GM12878 (cell line): ENCODE data around the gene POLD2. TPM values are rescaled to one million over a fixed set of nuclear protein-coding genes. Genes with fewer than 3 reads are reported as not detected.

ENCODE experiments used
- ATAC-seq: fragments of 200-7000 bp; cut with Tn5 transposase; 3 replicates; pipeline ENCODE4 v1.9.1; 2020; ENCODE audit warnings: mild to moderate bottlenecking, moderate library complexity
- BruUV-seq: library from RNA; stranded (reverse); fragments of 400-500 nt; replicated peaks from 2 replicates; lab custom pipeline; 2021; lab: Mats Ljungman, UMichigan
- CTCF ChIA-PET: fragments of 300-600 bp; sonication (Branson Sonifier 250); formaldehyde crosslinking; extraction: SDS; loops from one replicate; lab custom pipeline; 2021; ENCODE audit warnings: inconsistent platforms; lab: Yijun Ruan, JAX
- POLR2A ChIA-PET: fragments of 350-600 bp; formaldehyde crosslinking; extraction: SDS; loops from one replicate; lab custom pipeline; 2021; ENCODE audit warnings: inconsistent platforms; lab: Charles Lee
- RAD21 ChIA-PET: fragments of 300-600 bp; sonication (Branson Sonifier 250); formaldehyde crosslinking; loops from one replicate; lab custom pipeline; 2023; ENCODE audit warnings: antibody characterized with exemption; ENCODE audit not compliant: unreplicated experiment; lab: Charles Lee
- SMC1A ChIA-PET: fragments of 300-600 bp; sonication (Branson Sonifier 250); formaldehyde crosslinking; loops from one replicate; lab custom pipeline; 2023; ENCODE audit not compliant: unreplicated experiment, uncharacterized antibody; lab: Charles Lee
- DNase-seq: peaks from one replicate; pipeline ENCODE4 v3.0.0-alpha.2; 2011; ENCODE audit warnings: low read depth, low spot score
- FAIRE-seq: peaks from 3 replicates; lab custom pipeline; 2011; peaks lifted over from hg19 to GRCh38; lab: Jason Lieb, UNC
- H2AFZ ChIP-seq: 2 replicates; pipeline ENCODE4 v1.6.0; 2011; ENCODE audit warnings: low read depth, low read length, control low read depth; ENCODE audit not compliant: control insufficient read depth
- H3K27ac ChIP-seq: 2 replicates; pipeline ENCODE4 v1.5.1; 2011; ENCODE audit warnings: control low read depth; ENCODE audit not compliant: control insufficient read depth, insufficient read depth
- H3K27me3 ChIP-seq, 2 experiments: replicated peaks in 1 of 2; 2 replicates each; pipeline versions ENCODE4 v1.6.0 to v1.6.1; 2011; ENCODE audit warnings: low read length in 1 of 2; ENCODE audit not compliant: control insufficient read depth in 2 of 2, insufficient read depth in 2 of 2
- H3K36me3 ChIP-seq, 2 experiments: 2 replicates each; pipeline ENCODE4 v1.5.1; 2011; ENCODE audit warnings: low read length in 1 of 2; ENCODE audit not compliant: control insufficient read depth in 2 of 2, insufficient read depth in 2 of 2
- H3K4me1 ChIP-seq: 2 replicates; pipeline ENCODE4 v1.6.1; 2011; ENCODE audit warnings: mild to moderate bottlenecking, low read length, moderate library complexity, mixed read lengths; ENCODE audit not compliant: control insufficient read depth, insufficient read depth
- H3K4me2 ChIP-seq: 2 replicates; pipeline ENCODE4 v1.6.0; 2011; ENCODE audit warnings: control low read depth; ENCODE audit not compliant: control insufficient read depth, insufficient read depth
- H3K4me3 ChIP-seq: fragments of 200-600 bp; sonication (generic); 2 replicates; pipeline ENCODE4 v1.5.1; 2016
- H3K79me2 ChIP-seq: 2 replicates; pipeline ENCODE4 v1.6.0; 2011; ENCODE audit warnings: low read length; ENCODE audit not compliant: control insufficient read depth, insufficient read depth
- H3K9ac ChIP-seq: 2 replicates; pipeline ENCODE4 v1.8.0; 2011; ENCODE audit warnings: low read length, control low read depth, mixed read lengths; ENCODE audit not compliant: control insufficient read depth, insufficient read depth
- H3K9me3 ChIP-seq: replicated peaks from 3 replicates; pipeline ENCODE4 v1.5.1; 2011; ENCODE audit warnings: mild to moderate bottlenecking, low read length; ENCODE audit not compliant: control insufficient read depth, insufficient read depth
- H4K20me1 ChIP-seq: 2 replicates; pipeline ENCODE4 v1.6.0; 2011; ENCODE audit not compliant: control insufficient read depth, insufficient read depth
- CEBPZ ChIP-seq: fragments of 150-350 bp; IDR thresholded peaks from 2 replicates; pipeline ENCODE4 v1.6.1; 2016; ENCODE audit warnings: low read depth, low read length
- ELK1 ChIP-seq: IDR thresholded peaks from 2 replicates; pipeline ENCODE4 v1.6.1; 2012; ENCODE audit warnings: low read depth, low read length, improper control_type of control experiment
- FOXK2 ChIP-seq: fragments of 450-650 bp; IDR thresholded peaks from 2 replicates; pipeline ENCODE4 v1.6.1; 2017; ENCODE audit warnings: mild to moderate bottlenecking, moderate library complexity
- JUND ChIP-seq: IDR thresholded peaks from 2 replicates; pipeline ENCODE4 v1.6.1; 2012; ENCODE audit warnings: low read depth, mild to moderate bottlenecking, low read length, improper control_type of control experiment, moderate library complexity
- KAT2A ChIP-seq: conservative IDR thresholded peaks from 2 replicates; pipeline ENCODE4 v1.6.1; 2011; ENCODE audit warnings: low read depth, low read length; ENCODE audit not compliant: control insufficient read depth
- KDM1A ChIP-seq: fragments of 200-600 bp; sonication (generic); IDR thresholded peaks from 2 replicates; pipeline ENCODE4 v1.6.1; 2016; ENCODE audit warnings: borderline replicate concordance
- MEF2A ChIP-seq: IDR thresholded peaks from 2 replicates; pipeline ENCODE4 v1.6.1; 2011; ENCODE audit warnings: low read depth, mild to moderate bottlenecking, low read length, moderate library complexity; ENCODE audit not compliant: insufficient read depth
- MEF2B ChIP-seq: fragments of 450-650 bp; IDR thresholded peaks from 2 replicates; pipeline ENCODE4 v1.6.1; 2018; ENCODE audit warnings: mild to moderate bottlenecking, moderate library complexity; ENCODE audit not compliant: partially characterized antibody, poor library complexity, severe bottlenecking
- MLLT1 ChIP-seq: fragments of 450-650 bp; IDR thresholded peaks from 2 replicates; pipeline ENCODE4 v1.6.1; 2016; ENCODE audit warnings: mild to moderate bottlenecking
- MTA3 ChIP-seq: IDR thresholded peaks from 2 replicates; pipeline ENCODE4 v1.6.1; 2012; ENCODE audit warnings: low read length, inconsistent platforms, borderline replicate concordance
- POLR2AphosphoS5 ChIP-seq: IDR thresholded peaks from 2 replicates; pipeline ENCODE4 v1.6.1; 2011; ENCODE audit warnings: mild to moderate bottlenecking, low read length, inconsistent platforms
- PRDM15 ChIP-seq: fragments of 450-650 bp; formaldehyde crosslinking; IDR thresholded peaks from 2 replicates; pipeline ENCODE4 v1.4.0; 2020; ENCODE audit warnings: mild to moderate bottlenecking, moderate library complexity
- SPI1 ChIP-seq: IDR thresholded peaks from 2 replicates; pipeline ENCODE4 v1.6.1; 2011; ENCODE audit warnings: low read depth, mild to moderate bottlenecking, low read length, moderate library complexity, borderline replicate concordance; ENCODE audit not compliant: insufficient read depth
- ZNF207 ChIP-seq: fragments of 450-650 bp; IDR thresholded peaks from 2 replicates; pipeline ENCODE4 v1.6.1; 2014; ENCODE audit warnings: antibody characterized with exemption, mild to moderate bottlenecking, borderline replicate concordance
- WGBS: methylation state at CpG from one replicate; pipeline ENCODE4 v1.1.6; 2016; ENCODE audit warnings: low lambda C conversion rate; ENCODE audit not compliant: insufficient replicate concordance, insufficient coverage; ENCODE audit errors: missing lambda C conversion rate; 5-methylcytosine and 5-hydroxymethylcytosine counted together
- in situ Hi-C: fragments of 300-500 bp; cut with MboI; formaldehyde crosslinking; loops from 9 replicates; pipeline ENCODE4 v1.14.3; 2018; ENCODE audit warnings: mixed read lengths
- intact Hi-C: fragments of 100-400 bp; cut with micrococcal nuclease; formaldehyde crosslinking; loops from one replicate; pipeline ENCODE4 v1.14.2; 2022; ENCODE audit not compliant: unreplicated experiment
- polyA plus RNA-seq, 11 experiments: library from polyadenylated mRNA; depleted of rRNA in 4 of 11; unstranded in 6 of 11; stranded (reverse) in 5 of 11; fragments of >200 nt; fragmentation: Nextera tagmentation in 4 of 11; fragmentation: Illumina TruSeq in 1 of 11; extraction: Ambion mirVana in 4 of 11; extraction: Trizol in 1 of 11; gene quantifications; 1 replicate in 1 of 11; 2 replicates in 10 of 11; pipeline versions ENCODE4 v1.2.1 to v1.2.3, GENCODE V29; 2011 to 2016; ENCODE audit warnings: inconsistent platforms in 2 of 11, missing spikeins in 2 of 11, low read depth in 1 of 11
- total RNA-seq, 4 experiments: library from RNA; depleted of rRNA in 3 of 4; stranded (reverse); fragments of >200 nt in 3 of 4; fragmentation: Illumina TruSeq in 1 of 4; extraction: Trizol in 1 of 4; gene quantifications; 2 replicates each; pipeline versions ENCODE4 v1.2.1 to v1.2.3, GENCODE V29; 2013 to 2021

POLD2 gene
- total and polyA plus RNA-seq, 10 of the 15 experiments (the other 5 are each of a cell fraction or from before 2014, with no cell fraction given): 19.1 to 287 (median 169) TPM

- WGBS: 44% methylated on average over 9 of the region's 9 CpGs
- no TSS peak for BruUV-seq
- Histone ChIP-seq H3K9ac (no peak overlapping the region), H3K36me3 (no peaks in the 10 kb centered on the region), H3K4me3 (no peak overlapping the region), H3K9me3 (no peaks in the 10 kb centered on the region), H3K79me2 (no peaks in the 10 kb centered on the region), H3K27ac (no peak overlapping the region), H3K4me2 (no peak overlapping the region), H3K4me1 (peaks cover 5% of the 10 kb centered on the region), H3K27me3 (no peaks in the 10 kb centered on the region), H2AFZ (no peak overlapping the region), H4K20me1 (no peaks in the 10 kb centered on the region)
- TF ChIP-seq ZNF207 (no peak), MLLT1 (no peak), SPI1 (no peak), PRDM15 (no peak), POLR2AphosphoS5 (no peak), MEF2B (no peak), KDM1A (no peak), MEF2A (no peak), ELK1 (no peak), KAT2A (no peak), MTA3 (no peak), JUND (no peak), CEBPZ (no peak), FOXK2 (no peak)
- RAD21 ChIA-PET: no interaction called here
- ATAC-seq: no peak
- no peak for DNase-seq
- SMC1A ChIA-PET: no interaction called here
- POLR2A ChIA-PET: no interaction called here
- in situ Hi-C loops: no loop called here
- intact Hi-C loops: no loop called here
- CTCF ChIA-PET: interaction anchor here (1.2 kb wide), 1 partner anchor 49 kb away, joined by 3 read pairs; no protein-coding TSS in a partner anchor
- FAIRE-seq: no peak
Measured at GRCh38 chr7:44148961-44149536, 25.7 kb upstream of the POLD2 start.
